DMS 273 (cell line): ENCODE results near the gene DDX41.
A peak's percentile ranks its signal among the peaks of the same experiment; 100 is the strongest.

Source experiments
- DNase-seq: peaks from one replicate; lab custom pipeline; 2025; ENCODE audit not compliant: unreplicated experiment; lab: John Stamatoyannopoulos, UW

DDX41 gene

DNA sequence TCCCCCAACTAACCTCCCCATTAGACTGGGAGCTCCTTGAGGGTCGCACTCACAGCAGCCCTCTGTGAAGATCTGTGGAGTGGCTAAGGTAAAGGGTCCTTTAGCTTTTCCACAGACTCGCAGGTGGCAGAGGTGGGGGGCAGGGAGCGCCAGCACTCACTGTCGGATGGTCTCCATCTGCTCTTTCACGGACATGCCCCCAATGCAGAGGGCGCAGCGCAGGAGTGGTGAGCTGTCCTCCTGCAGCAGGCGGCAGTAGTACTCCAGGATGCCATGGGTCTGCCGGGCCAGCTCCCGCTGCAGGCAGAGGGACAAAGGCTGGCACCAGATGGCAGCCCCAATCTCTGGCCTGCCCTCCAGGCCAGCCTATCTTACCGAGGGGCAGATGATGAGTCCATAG lies 2.2 kb downstream of the DDX41 start:
- no peak for DNase-seq

DNA sequence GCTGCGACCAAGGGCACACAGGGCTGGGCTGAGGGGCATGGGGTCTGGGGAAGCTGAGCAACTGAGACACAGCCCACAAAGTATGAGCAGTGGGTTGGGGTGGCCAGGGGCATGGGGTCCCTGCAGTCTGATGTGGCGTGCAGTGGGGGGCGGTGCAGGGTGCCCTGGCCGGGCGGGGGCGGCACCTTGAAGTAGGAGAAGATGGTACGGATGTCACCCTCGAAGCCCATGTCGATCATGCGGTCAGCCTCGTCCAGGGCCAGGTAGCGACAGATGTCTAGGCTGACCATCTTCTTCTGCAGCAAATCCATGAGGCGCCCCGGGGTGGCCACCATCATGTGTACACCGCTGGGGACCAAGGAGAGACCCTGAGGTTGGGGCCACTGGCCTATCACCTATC lies 3.3 kb downstream of the DDX41 start:
- DNase-seq: no peak

DNA sequence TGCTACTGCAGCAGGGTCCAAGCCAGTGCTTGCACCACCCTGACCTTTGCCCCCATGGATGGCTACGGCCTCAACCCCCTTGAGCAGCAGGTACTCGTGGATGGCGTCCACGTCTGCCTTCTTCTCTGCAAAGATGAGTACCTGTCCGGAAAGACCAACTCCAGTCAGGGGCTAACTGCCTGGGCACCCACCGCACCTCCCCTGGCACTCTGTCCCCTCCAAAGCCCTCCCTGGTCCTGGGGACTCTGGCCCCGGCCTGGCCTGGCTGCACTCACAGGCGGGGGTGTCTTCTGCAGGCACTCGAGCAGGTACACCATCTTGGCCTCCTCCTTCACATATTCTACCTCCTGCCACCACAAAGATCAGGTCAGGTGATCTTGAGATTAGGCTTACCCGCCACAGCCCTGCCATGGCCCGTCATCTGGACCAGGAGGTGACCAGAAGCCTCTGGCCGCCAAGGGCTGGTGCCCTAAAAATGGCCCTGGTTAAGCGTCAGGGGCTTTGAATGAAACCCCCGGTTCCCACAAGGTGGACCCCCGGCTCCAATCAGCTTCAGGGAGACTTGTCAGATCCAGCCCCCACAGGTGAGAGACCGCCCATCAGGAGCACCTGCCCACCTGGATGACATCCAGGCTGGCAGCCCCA lies 3.9 kb downstream of the DDX41 start:
- no peak for DNase-seq

DNA sequence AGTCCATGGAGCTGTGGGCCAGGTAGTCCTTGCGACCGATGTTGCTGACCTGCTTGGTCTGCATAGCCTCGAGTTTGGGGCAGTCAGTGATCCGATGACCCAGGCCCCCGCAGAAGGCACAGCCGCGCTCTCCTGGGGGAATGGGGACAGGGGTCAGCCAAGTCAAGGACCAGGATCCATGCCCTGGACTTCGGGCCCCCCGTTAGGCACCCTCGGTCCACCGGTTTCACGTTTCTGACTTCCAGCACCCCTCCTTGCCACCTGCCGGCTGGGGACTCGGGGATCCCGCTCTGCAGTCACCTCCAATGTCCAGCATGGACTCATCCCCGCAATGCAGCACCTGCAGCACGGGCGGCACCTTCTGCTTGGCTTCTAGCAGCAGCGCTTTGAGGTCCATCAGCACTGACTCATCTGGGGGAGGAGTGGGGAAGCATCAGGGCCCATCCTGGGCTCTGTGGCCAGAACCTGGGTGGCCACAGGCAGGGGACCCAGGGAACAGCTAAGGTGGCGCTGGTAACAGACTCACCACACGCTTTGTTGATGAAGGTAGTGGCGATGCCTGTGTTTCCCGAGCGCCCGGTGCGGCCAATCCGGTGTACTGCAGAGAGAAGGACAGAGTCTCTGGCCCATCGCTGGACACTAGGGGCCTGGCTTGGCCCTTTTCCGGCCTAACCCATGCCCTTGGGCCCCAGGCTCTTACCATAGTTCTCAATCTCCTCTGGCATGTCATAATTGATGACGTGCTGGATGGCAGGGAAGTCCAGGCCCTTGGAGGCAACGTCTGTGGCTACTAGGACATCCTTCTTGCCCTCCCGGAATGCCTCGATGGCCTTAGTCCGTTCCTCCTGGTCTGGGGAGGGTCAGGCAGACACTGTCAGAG lies 4.7 kb downstream of the DDX41 start:
- no peak for DNase-seq

DNA sequence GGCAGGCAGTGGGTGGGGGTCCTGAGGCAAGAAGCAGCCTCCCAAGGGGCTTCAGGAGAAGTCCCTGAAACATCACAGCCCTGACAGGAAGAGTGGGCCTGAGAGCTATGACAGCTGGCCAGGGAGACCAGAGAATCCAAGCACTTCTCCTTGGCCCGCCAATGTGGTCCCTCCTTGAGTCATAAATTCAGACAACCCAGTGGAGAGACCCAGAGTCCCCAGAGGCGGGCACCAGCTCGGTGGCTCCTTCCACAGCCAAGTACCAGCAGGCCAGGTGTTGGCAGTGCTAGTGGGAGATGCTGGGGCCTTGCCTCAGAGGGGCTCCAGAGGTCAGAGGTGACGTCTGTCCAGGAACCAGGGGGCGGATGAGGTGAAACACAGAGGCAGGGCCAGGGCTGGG lies 5.6 kb downstream of the DDX41 start:
- no peak for DNase-seq

DNA sequence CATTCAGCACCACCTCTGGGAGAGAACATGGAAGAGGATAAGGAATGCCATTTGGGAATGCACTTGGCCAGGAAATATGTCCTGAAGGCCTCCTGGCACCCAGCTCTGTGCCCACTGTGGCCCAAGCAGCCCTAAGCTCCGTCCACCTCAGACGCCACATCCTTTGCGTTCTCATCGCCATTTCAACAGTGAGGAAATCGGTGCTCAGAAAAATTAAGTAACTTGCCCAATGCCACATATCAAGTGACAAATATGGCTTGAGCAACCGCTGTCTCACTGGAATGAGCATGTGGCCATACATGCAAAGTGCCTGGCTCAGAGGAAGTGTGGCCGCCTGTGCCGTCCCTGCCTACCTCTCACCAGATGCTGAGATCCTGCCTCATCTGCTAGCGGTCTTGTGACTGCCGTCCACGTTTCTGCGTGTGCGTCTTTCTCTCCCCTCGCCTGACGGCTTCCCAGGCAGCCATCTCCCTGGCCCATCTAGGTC lies 6.2 kb downstream of the DDX41 start:
- DNase-seq: no peak

DNA sequence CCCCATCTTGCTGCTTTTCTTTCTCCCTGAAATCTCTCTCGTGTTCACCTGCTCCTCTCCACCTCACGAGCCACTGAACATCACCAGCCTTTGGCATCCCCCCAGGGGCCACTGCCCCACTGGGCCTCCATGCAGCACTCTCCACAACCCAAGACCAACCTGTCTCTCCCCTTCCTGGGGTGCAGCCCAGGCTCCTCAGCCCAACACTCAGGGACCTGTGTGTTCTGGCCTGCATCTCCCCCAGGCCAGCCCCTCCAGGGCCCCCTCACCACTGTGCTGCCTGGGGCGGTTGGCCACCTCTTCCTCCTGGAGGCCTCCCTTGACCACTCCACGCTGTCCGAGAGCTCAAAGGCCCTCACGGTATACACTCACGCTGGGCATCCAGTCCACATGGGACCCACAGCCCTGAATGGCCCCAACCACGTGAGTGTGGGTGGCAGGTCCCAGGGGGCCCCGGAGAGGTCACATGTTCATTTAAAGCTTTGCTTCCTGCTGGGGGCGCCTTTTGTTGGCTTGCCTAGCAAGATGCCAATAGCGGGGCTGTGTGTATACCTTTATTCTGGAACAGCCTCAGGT lies 6.7 kb downstream of the DDX41 start:
- no peak for DNase-seq

DNA sequence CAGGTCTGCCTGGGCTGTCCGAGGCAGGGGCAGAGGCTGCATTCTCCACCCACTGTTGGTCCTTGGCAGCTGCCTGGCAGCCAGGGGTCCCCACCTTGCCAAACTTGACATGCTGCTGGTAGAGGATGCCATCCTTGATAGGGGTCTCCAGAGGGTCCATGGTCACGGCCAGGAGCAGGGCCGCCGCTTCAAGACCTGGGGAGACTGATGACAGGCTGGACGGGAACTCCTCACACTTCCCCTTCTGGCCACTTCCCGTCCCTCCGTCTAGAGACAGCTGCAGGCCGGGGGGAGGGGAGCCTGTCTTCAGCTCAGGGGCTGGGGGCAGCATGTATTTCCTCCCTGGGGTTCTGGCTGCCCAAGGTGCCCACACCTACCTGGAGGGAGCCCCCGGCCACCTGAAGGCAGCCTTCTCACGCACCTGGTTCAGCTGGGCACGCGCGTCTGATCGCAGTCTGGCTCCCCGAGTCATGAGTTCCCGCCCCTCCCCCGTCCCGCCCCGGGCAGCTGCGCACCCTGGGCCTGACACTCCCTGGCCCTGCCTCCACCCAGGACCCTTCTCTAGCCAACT lies 7.3 kb downstream of the DDX41 start, which contains the start of gene DOK3:
Gene DOK3, minus strand, starts transcription at position 446 of the 571 bp plus-strand sequence. Its CDS starts 286 bp downstream, at position 160.
- DNase-seq: no peak

DNA sequence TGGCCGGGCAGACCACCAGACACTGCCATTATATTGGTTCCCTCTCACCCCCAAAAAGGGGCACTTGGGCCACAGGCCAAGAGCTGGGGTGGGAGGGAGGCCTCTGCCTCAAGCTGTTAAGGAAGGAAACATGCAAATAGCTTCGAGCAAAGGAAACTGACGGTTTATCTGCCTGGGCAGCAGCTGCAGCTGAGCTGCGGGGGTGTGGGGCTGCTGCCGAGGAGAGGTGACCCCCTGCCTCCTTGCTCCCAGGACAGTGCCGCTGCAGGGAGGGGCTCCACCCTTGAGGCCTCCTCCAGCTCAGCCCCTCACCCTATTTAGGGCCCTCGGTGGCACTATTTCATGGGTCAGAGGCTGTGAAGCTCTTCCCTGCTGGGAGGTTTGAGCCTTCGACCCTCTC lies 7.9 kb downstream of the DDX41 start:
- no peak for DNase-seq

DNA sequence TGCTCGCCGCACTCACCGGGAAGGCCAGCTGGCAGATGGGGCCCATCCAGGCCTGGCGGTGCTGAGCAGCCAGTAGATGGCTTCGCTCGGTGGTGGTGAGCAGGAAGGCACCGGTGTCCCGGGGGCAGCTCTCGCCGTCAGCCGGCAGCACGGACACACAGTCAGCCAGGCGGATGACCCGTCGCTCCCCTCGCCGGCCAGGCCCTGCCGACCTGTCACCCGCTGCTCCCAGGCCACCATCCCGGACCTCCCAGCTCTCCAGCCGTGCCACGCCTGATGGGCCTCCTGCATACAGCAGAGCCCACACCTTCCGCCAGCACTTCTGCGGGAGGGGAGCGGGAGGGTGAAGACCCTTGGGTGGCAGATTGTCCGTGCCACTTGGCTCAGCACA lies 8.5 kb downstream of the DDX41 start:
- DNase-seq: no peak

DNA sequence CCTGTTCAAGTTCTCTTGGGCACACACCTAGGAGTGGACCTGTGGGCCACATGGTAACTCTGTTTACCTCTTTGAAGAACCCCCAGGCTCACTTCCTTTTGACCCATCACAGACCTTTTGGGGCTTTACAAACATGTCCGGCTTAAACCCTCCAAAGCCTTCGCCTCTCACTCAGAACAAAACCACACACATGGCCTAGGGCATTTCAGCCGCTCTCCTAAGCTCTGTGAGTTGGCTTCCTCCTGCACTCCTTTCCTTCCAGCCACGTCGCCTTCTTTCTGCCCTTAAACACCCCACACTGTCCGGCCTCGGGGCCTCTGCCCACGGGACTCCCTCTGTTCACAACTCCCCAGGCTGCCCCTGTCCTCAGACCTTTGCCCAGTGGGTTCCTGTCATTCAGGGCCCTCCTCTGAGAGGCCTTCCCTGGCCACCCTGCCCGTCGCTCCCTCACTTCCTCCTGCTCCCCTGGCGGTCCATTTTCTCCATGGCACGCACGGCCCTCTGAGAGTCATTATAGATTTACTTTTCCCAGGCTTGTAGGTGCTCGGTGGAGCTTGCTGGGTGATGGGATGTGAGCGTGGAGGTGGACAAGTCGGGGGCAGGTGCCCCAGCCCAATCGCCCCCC lies 9.1 kb downstream of the DDX41 start:
- DNase-seq: no peak

DNA sequence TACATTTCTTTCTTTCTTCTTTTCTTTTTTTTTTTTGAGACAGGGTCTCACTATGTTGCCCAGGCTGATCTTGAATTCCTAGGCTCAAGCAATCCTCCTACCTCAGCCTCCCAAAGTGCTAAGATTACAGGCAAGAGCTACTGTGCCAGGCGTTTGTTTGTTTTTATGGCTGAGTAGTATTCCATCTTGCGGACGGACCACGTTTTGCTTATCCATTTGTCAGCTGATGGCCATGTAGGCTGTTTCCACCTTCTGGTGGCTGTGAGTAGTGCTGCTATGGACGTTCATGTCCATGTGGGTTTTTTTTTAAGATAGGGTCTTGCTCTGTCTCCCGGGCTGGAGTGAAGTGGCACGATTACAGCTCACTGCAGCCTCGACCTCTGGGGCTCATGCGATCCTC lies 9.6 kb downstream of the DDX41 start:
- DNase-seq: peak; percentile 46

DNA sequence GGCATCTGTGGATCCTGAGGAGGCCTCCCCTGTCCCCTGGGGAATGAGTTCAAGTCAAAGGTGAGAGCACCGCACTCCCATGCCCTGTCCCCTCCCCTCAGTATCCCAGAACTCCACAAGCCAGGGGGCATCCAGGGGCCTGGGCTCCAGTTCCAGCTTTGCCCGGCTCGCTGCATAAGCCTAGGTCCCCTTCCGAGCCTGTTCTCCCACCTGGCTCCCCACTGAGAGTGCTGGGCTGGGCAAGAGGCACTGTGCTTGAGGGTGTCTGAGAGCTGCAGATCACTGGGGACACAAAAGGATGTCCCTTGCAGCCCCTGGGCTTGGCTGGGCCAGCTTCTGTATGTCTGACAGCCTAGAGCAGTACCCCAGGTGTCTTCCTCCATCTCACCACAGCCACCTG lies 11.7 kb downstream of the DDX41 start:
- no peak for DNase-seq

DNA sequence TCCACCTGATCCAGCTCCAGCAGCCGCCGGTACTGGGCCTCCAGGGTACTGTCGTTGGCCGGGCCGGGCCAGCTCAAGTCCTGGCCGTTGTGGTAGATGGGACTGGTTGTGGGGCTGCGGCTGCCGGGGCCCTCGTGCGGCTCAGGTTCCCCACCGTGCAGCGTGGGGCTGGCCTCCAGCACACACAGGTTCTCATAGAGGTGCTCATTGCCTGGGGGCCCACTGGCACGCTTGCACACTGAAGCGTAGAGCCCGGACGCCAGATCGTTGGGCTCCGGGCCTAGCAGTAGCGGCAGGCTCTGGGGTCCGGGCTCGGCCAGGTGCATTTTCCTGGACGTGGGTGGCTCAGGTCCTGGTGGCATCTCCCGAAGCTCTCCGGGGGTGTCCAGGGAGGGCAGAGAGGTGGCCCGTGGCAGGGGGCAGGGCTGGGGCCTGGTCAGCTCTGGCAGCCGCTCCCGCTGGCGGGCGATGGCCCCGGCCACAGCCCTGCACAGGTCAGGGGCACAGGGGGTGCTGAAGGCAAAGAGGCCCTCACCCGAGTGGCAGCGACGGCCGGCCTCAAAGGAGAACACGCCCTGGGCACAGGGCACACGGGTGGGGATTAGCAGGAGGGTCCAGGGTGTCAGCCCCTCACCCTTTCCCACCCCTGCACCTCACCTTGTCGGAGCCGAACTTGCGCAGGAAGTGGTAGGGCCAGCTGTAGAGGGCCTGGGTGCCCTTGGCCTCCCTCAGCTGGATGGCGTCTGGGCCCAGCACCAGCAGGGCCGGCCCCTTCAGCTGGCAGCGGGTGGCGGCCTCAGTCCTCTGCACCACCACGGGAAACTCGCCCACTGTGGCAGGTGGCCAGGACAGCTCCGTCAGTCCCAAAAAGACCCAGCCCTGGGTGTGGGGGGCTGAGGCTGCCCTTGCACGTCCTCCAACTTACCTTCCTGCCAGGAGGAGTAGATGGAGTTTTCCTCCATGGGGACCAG lies 12.4 kb downstream of the DDX41 start:
- DNase-seq: no peak

DNA sequence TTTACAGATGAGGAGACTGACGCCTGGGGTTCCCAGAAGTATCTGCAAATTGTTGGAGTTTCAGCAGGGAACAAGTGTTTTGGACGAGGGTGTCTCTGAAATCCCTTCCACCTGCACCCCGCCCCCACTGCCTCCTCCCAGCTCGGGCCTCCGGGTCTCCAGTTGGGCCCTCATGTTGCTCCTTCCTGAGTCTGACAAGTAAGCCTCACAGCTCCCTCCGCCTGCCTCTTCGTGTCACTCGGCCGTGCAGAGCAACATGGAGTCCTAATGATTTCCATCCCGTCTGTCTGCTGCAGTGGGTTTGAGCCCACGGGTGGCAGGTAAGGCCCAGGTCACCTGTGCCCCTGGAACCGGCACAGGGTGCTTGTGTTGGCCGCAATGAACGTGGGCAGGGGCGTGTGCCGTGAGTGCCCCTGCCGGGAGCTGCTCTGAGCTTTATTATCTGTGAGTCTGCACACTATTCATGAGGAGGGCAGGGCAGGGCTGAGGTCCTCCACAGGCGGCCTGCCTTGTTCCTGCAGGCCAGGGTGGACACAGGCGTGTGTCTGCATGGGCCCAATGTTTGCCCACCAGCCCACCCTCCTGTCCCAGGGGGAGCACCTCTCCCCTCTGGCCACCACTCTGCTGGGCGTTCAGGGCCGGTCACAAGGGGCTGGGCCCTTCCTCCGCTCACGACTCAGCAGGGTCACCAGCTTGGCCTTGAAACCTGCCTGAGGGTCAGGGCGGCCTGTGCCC lies 13.2 kb downstream of the DDX41 start:
- no peak for DNase-seq

DNA sequence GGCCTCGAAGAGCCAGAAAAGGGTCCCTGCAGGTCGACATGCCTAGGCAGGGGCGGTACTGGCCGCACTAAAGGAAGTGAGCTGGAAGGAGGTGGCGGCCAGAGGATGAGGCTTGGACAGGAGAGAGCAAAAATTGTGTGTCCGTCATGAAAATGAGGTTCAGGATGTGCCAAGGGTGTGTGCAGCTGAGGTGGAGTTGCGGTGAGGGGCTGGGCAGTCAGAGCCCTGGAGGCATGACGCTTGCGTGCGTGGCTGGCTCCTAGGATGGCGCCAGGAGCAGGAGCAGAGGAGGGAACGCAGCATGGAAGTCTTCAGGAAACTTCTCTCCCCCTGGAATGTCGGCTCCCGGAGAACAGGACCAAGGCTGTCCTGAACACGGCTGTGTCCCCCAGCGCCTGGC lies 13.9 kb downstream of the DDX41 start:
- DNase-seq: no peak

DNA sequence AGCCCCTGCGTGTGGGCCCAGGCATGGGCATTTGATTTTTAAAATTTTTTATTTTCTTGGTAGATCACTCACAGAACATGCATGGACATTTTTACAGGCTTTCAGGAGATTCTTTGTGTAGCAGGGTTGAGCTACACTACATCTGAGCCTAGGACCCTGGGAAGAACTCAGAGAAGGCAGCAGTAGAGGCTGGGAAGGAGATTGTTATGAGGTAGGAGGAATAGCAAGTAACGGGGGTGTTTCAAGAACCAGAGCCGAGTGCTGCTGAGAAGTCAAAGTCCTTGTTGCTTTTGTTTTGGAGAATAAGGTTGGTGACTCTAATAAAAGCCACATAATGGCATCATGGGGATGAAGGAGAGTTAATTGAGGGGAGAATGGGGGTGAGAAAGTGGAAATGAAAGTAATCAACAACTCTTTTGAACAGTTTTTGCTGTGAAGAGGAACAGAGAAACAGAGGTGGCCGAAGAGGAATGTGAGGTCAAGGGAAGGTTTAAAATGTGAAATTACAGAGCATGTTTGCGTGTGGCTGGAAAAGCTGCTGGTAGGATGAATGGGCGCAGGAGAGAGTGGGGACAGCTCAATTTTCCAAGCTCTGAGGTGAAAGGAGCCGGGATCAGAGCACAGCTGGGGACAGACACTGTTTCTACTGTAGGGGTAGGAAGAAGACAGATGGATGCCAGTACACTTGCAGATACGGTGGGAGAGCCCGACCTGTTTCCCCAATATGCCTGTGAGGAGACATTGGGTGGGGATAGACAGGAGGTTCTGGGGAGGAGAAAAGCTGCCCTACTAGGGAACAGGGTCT lies 14.7 kb downstream of the DDX41 start:
- no peak for DNase-seq

DNA sequence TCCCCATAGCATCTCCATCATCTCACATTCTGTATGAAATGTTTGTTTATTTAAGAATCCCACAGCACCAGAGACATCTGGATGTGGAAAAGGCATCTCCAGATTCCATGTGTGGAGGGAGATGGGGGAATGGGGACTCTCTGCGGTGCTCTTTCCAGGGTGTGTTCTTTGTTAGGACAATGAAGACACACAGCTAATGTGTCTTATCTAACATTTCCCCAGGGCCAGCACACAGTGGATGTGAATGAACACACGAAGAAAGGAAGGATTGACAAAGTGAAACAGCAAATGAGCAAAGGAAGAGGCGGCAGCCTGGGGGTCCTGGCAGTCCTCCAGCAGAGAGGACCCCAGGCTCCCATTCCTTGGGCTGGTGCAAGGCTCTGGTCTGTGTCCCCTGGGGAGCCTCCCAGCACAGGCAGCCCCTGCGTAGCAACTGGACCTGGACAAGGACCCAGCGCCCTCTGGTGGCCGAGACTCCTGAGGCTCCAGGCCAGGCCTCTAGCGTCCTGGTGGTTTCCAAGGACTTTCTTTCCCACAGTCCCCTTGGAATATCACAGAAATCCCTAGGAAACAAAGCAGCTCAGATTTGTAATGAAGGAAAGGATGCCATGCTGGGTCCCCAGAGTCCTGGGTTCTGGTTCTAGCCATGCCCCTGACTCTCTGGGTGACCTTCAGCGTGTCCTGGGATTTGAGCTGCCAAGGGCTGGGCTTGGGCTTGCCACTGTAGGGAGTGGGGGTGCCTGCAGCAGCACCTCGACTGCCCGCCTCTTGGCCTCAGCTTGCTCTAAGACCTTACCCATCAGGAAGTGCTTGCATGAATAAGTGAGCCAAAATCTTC lies 15.9 kb downstream of the DDX41 start:
- peak; percentile 93 for DNase-seq
